ENCODE data around the gene TCAF1.
"Not testable (repeated sequence)": the region's sequence is repeated elsewhere in the genome, so short reads cannot be mapped to it uniquely, and the experiment has no call there.

The TCAF1 gene

GRCh38 chr7:143901332-143901667, 676 bp downstream of the TCAF1 start:
- DNase-seq = peak; percentile 26

GRCh38 chr7:143900230-143900766, 1.7 kb downstream of the TCAF1 start:
- no peak for DNase-seq

- no peak for DNase-seq
These were observed 3.2 kb downstream of the TCAF1 start for GRCh38 chr7:143898810-143899209.

- no peak for DNase-seq
These were observed 5.3 kb downstream of the TCAF1 start for GRCh38 chr7:143896667-143897066.

GRCh38 chr7:143892527-143893300, 9.3 kb downstream of the TCAF1 start:
- no peak for DNase-seq

- DNase-seq = no peak
These were observed 10.5 kb downstream of the TCAF1 start for GRCh38 chr7:143891457-143891856.

- no peak for DNase-seq
These were observed 11.4 kb downstream of the TCAF1 start for GRCh38 chr7:143890558-143890957.

GRCh38 chr7:143889068-143889467, 12.9 kb downstream of the TCAF1 start:
- DNase-seq = no peak

- DNase-seq = no peak
These were observed 15.0 kb downstream of the TCAF1 start for GRCh38 chr7:143886826-143887477.

GRCh38 chr7:143885951-143886350, 16.0 kb downstream of the TCAF1 start:
- DNase-seq = no peak

- no peak for DNase-seq
These were observed 16.9 kb downstream of the TCAF1 start for GRCh38 chr7:143884969-143885559.

GRCh38 chr7:143884241-143884968, 17.6 kb downstream of the TCAF1 start:
- DNase-seq = no peak

GRCh38 chr7:143882604-143883078, 19.3 kb downstream of the TCAF1 start:
- DNase-seq = no peak

GRCh38 chr7:143882020-143882603, 19.9 kb downstream of the TCAF1 start:
- no peak for DNase-seq

GRCh38 chr7:143878884-143879283, 23.1 kb downstream of the TCAF1 start:
- DNase-seq = no peak

GRCh38 chr7:143877098-143877497, 24.9 kb downstream of the TCAF1 start:
- no peak for DNase-seq

GRCh38 chr7:143876218-143876617, 25.8 kb downstream of the TCAF1 start:
- DNase-seq = no peak

GRCh38 chr7:143873242-143873641, 28.7 kb downstream of the TCAF1 start:
- DNase-seq = not testable (repeated sequence)

- not testable (repeated sequence) for DNase-seq
These were observed 30.4 kb downstream of the TCAF1 start for GRCh38 chr7:143871534-143871933.

GRCh38 chr7:143857994-143858393, 44.0 kb downstream of the TCAF1 start:
- not testable (repeated sequence) for DNase-seq

GRCh38 chr7:143855443-143855842, 46.5 kb downstream of the TCAF1 start:
- DNase-seq = not testable (repeated sequence)

GRCh38 chr7:143850682-143851081, 51.3 kb downstream of the TCAF1 start:
- no peak for DNase-seq
